Activated CD4-positive, alpha-beta T cell treated with anti-CD3 and anti-CD28 coated beads for 24 hours (primary cell): Measurements from ENCODE around the gene CLCNKB.

Experiments used
- DNase-seq, 2 donors: peaks; one replicate each; pipeline ENCODE4 v3.0.0-alpha.2; 2020; ENCODE audit warnings: low read depth in 2 of 2

CLCNKB gene

GRCh38 chr1:16075337-16076030, 31.9 kb downstream of the CLCNKB start:
- DNase-seq = no peak

GRCh38 chr1:16076031-16076864, 32.7 kb downstream of the CLCNKB start:
- no peak for DNase-seq

- no peak for DNase-seq
These were observed 33.3 kb downstream of the CLCNKB start for GRCh38 chr1:16076865-16077238.

GRCh38 chr1:16077406-16078245, 34.0 kb downstream of the CLCNKB start:
- no peak for DNase-seq

- DNase-seq = peak; percentile 58 to 67
These were observed 35.5 kb downstream of the CLCNKB start for GRCh38 chr1:16078925-16079656.

GRCh38 chr1:16080422-16081150, 37.0 kb downstream of the CLCNKB start:
- DNase-seq = no peak

GRCh38 chr1:16081636-16082035, 38.1 kb downstream of the CLCNKB start:
- no peak for DNase-seq

GRCh38 chr1:16082283-16083038, 38.9 kb downstream of the CLCNKB start:
- peak; percentile 49 to 65 for DNase-seq

- no peak for DNase-seq
These were observed 39.9 kb downstream of the CLCNKB start for GRCh38 chr1:16083486-16083885.

GRCh38 chr1:16085522-16085921, 41.9 kb downstream of the CLCNKB start:
- DNase-seq = no peak

GRCh38 chr1:16087733-16088132, 44.2 kb downstream of the CLCNKB start:
- no peak for DNase-seq

GRCh38 chr1:16088351-16088911, 44.8 kb downstream of the CLCNKB start:
- no peak for DNase-seq

- no peak for DNase-seq
These were observed 45.4 kb downstream of the CLCNKB start for GRCh38 chr1:16088996-16089395.

- no peak for DNase-seq
These were observed 46.7 kb downstream of the CLCNKB start for GRCh38 chr1:16090076-16090826.

- no peak for DNase-seq
These were observed 47.7 kb downstream of the CLCNKB start for GRCh38 chr1:16091296-16091695.

GRCh38 chr1:16092097-16092922, 48.7 kb downstream of the CLCNKB start:
- DNase-seq = no peak

- no peak for DNase-seq
These were observed 49.4 kb downstream of the CLCNKB start for GRCh38 chr1:16092923-16093511.

GRCh38 chr1:16093611-16094010, 50.0 kb downstream of the CLCNKB start:
- no peak for DNase-seq
